Measurements from ENCODE around the gene DGKB.

Gene DGKB

DNA sequence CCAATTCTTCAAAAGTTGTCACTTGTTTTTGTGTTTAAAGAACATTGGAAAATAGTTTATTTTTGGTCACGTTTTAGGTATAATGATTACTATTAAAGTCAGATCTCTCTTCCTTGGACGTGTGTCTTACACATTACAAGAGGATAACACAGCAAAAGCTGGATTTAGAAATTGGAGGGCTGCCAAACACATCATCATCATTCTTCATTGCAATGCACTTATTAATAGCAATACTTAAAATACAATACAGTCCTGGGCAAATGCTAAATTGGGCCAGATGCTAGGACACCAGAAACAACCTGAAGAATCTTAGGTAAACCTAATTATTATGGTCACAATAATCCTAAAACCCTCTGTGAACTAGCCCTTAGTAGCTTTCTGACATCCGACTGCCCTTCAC lies 303.6 kb downstream of the DGKB start:
- TF ChIP-seq, protein P1, sequence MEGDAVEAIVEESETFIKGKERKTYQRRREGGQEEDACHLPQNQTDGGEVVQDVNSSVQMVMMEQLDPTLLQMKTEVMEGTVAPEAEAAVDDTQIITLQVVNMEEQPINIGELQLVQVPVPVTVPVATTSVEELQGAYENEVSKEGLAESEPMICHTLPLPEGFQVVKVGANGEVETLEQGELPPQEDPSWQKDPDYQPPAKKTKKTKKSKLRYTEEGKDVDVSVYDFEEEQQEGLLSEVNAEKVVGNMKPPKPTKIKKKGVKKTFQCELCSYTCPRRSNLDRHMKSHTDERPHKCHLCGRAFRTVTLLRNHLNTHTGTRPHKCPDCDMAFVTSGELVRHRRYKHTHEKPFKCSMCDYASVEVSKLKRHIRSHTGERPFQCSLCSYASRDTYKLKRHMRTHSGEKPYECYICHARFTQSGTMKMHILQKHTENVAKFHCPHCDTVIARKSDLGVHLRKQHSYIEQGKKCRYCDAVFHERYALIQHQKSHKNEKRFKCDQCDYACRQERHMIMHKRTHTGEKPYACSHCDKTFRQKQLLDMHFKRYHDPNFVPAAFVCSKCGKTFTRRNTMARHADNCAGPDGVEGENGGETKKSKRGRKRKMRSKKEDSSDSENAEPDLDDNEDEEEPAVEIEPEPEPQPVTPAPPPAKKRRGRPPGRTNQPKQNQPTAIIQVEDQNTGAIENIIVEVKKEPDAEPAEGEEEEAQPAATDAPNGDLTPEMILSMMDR (IDR thresholded peaks at IDR 0.05; ENCODE audit: low read depth, low read length) = no peak
- no peak for DNase-seq (ENCODE audit: extremely low read depth, low read depth)

DNA sequence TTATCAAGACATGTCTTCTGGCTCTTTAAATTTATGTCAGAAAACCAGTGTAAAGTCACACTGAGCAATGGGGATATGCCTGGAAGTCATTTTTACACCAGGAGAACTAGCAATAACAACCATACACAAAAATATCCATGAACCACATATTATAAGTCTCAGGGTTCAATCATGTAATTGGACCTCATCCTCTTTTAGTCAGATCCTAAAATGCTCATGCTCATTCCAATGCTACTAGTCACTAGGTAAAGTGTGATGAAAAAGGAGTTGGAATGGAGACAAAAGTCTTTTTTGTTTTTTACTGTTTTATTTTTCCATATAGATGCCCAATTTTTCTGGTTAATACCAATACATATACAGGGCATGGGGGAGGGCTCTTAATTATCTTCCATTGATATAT lies 306.1 kb downstream of the DGKB start:
- DNase-seq (ENCODE audit: extremely low read depth, low read depth) = no peak
- TF ChIP-seq, protein P1 (IDR thresholded peaks at IDR 0.05; ENCODE audit: low read depth, low read length) = no peak

DNA sequence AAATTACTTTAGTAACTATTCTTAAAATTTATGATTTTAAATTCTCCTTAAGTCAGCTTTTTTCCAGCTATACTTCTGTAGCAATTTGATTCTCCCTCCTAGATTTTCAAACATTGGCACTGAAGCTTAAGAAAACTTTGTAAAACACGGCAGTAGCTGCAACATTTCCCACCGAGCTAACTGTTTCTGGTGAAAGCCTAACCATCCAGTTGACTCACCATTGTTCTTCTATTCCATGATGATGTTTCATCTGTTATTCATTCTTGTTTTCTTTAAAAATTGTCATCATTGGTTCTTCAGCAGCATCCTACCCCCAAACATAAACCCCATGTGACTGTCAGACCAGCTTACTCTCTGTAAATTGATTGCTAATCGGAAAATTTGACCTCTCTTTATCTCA lies 312.3 kb downstream of the DGKB start:
- DNase-seq (ENCODE audit: extremely low read depth, low read depth) = no peak
- TF ChIP-seq, protein P1 (IDR thresholded peaks at IDR 0.05; ENCODE audit: low read depth, low read length) = no peak

DNA sequence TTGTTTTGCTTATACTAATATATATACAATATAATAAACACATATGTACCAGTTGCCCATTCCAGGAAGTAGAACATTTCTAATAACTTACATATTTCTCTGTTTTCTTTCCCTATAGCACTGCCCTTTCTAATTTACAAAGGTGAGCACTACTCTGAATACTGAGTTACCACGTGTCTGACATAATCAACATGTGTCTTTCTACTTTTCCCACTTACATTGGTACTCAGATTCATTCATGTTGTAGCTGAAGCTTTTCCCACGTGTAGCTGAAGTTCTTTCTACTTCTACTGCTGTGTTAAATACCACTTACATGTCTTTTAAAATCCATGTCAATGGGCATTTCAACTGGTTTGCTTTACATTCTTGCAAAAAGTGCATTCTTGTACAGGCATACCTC lies 317.3 kb downstream of the DGKB start:
- TF ChIP-seq, protein P1 (IDR thresholded peaks at IDR 0.05; ENCODE audit: low read depth, low read length) = no peak
- no peak for DNase-seq (ENCODE audit: extremely low read depth, low read depth)

- DNase-seq (ENCODE audit: extremely low read depth, low read depth) = no peak
- TF ChIP-seq, protein P1 (IDR thresholded peaks at IDR 0.05; ENCODE audit: low read depth, low read length) = no peak
Measured at GRCh38 chr7:14583518-14583917, 319.0 kb downstream of the DGKB start.

- TF ChIP-seq, protein P1 (IDR thresholded peaks at IDR 0.05; ENCODE audit: low read depth, low read length) = no peak
- DNase-seq (ENCODE audit: extremely low read depth, low read depth) = no peak
Measured at GRCh38 chr7:14582010-14582409, 320.5 kb downstream of the DGKB start.

DNA sequence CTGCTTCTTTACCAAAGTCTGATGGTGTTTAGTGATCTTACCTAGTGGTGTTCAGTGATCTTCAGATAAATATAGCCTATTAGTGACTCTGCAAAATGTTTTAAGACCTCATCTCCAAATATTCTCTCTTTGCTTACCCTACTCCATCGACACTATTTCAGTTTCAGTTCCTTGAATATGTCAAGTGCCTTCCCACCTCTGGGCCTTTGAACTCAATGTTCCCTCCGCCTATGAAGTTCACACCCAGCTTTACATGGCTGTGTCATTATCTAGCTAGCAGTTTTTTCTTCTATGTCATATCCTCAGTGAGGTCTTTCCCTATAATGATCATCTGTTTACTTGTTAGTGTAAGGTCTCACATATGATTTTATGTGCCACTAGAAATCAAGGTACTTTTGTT lies 322.6 kb downstream of the DGKB start:
- DNase-seq (ENCODE audit: extremely low read depth, low read depth) = no peak
- TF ChIP-seq, protein P1 (IDR thresholded peaks at IDR 0.05; ENCODE audit: low read depth, low read length) = no peak
